NCI-H1105 (cell line): Measurements from ENCODE around the gene KIR2DL1.
"Not testable (repeated sequence)": the region's sequence is repeated elsewhere in the genome, so short reads cannot be mapped to it uniquely, and the experiment has no call there.

Experiments
- DNase-seq: peaks from one replicate; lab custom pipeline; 2025; lab: John Stamatoyannopoulos, UW

KIR2DL1 gene

DNA sequence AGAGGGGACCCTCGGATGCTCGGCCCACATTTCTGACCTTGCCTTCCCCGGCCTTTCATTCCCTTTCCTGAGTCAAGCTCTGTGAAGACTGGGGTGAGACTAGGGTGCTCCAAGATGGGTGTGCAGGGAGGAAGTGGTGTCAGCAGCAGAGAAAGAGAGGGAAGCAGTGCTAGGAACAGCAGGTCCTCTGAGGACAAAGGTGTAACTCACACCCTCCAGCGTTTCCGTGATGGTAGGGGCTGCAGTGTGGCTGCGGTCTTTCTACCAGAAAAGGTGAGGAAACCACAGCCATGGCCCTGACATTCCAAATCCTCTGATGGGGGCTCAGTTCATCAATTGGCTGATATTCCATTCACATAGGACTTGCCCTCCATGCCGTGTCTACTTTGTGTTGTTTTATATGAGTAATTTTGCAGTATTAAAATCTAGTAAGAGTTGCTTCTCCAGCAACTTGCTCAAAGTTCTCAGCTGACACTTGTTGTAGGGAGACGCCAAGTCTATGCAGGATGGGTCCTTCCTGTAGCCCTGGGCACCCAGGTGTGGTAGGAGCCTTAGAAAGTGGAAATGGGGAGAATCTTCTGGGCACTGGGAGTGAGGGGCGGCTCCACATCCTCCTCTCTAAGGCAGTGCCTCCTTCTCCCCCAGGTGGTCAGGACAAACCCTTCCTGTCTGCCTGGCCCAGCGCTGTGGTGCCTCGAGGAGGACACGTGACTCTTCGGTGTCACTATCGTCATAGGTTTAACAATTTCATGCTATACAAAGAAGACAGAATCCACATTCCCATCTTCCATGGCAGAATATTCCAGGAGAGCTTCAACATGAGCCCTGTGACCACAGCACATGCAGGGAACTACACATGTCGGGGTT, 48.3 kb downstream of the KIR2DL1 start:
- DNase-seq, result no peak

DNA sequence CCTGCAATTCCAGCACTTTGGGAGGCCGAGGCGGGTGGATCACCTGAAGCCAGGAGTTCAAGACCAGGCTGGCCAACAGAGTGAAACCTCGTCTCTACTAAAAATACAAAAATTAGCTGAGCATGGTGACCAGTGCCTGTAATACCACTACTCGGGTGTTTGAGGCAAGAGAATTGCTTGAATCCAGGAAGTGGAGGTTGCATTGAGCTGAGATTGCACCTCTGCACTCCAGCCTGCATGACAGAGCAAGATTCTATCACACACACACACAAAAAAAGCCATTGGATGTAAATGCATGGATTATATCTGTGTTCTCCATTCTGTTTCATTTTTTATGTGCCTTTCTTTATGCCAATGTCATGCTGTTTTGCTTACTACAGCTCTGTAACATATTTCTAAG, 54.8 kb downstream of the KIR2DL1 start:
- DNase-seq, result not testable (repeated sequence)

DNA sequence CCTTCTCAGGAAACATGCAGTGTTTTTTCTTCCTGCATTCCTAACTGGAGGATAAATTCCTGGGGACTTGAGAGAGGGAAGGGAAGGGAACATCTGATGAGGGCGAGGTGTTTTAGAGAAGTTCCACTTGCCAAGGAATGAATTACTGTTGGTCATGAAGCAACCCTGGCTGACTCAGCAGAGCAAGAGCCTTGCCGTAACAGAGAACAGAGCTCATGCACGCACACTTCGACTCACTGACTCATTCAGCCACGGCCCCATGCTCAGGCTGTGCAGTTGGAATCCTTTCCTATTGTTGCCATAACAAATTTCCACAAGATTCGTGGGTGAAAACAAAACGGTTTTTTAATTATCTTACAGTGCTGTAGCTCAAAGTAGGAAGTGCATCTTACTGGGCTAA, 55.7 kb downstream of the KIR2DL1 start:
- DNase-seq, result not testable (repeated sequence)

DNA sequence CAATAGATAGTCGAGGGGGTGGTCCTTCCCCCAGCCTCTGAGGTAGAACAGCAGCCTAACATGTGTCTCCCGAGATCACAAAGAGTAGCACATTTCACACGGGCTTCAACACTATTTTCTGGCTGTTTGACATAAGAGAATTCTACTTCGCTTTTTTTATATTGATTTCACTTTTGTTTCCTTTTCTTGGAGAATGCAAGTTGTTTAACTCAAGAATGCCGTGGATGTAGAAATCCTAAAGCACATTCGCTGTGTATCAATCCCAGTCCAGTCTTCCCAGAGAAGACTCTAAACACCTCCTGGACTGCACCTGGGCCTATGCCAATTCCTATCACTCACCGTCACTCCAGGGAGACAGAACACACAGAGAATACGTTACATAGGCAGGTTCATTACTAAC, 58.5 kb downstream of the KIR2DL1 start:
- DNase-seq, result not testable (repeated sequence)

DNA sequence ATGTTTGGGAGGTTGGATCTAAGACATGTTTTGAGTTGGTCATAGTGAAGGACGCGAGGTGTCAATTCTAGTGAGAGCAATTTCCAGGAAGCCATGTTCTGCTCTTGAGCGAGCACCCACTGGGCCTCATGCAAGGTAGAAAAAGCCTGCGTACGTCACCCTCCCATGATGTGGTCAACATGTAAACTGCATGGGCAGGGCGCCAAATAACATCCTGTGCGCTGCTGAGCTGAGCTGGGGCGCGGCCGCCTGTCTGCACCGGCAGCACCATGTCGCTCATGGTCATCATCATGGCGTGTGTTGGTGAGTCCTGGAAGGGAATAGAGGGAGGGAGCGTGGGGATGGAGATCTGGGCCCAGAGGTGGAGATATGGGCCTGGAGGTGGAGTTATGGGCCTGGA, 62.9 kb downstream of the KIR2DL1 start, which contains the start of gene KIR2DS4:
TSS of gene KIR2DS4 (plus strand) at position 181 of the 400 bp plus-strand sequence.
- not testable (repeated sequence) for DNase-seq
